ENCODE data around the gene HTR1D. TPM values are rescaled to one million over a fixed set of nuclear protein-coding genes. Genes with fewer than 3 reads are reported as not detected.

The HTR1D gene
- total RNA-seq, 1 donor from 2014 or later, result 2.1 TPM

GRCh38 chr1:23215291-23215690 lies 2.0 kb downstream of the HTR1D start:
- Mint-ChIP-seq H3K27me3 (ENCODE audit: low read depth) (no peaks in the 10 kb centered on the region), H3K9me3 (ENCODE audit: low read depth) (no peaks in the 10 kb centered on the region), H3K4me1 (ENCODE audit: low read depth) (peaks cover 19% of the 10 kb centered on the region)

GRCh38 chr1:23214640-23215039 lies 2.7 kb downstream of the HTR1D start:
- Mint-ChIP-seq H3K4me3 (ENCODE audit: unreplicated experiment) (no peak overlapping the region), H3K27ac (ENCODE audit: unreplicated experiment) (no peak overlapping the region), H3K9me3 (ENCODE audit: low read depth) (no peaks in the 10 kb centered on the region), H3K36me3 (ENCODE audit: low read depth) (no peaks in the 10 kb centered on the region), H3K4me1 (ENCODE audit: low read depth) (peaks cover 19% of the 10 kb centered on the region), H3K27me3 (ENCODE audit: low read depth) (no peaks in the 10 kb centered on the region)
- TF ChIP-seq CTCF (IDR thresholded peaks at IDR 0.05), result no peak
- no peak for DNase-seq (ENCODE audit: low spot score)

More at GRCh38 chr1:23215291-23215690, 2.0 kb downstream of the HTR1D start:
- Mint-ChIP-seq H3K4me3 (ENCODE audit: unreplicated experiment) (no peak overlapping the region), H3K36me3 (ENCODE audit: low read depth) (no peaks in the 10 kb centered on the region), H3K27ac (ENCODE audit: unreplicated experiment) (no peak overlapping the region)
- no peak for DNase-seq (ENCODE audit: low spot score)
- TF ChIP-seq CTCF (IDR thresholded peaks at IDR 0.05), result no peak

GRCh38 chr1:23211955-23212354 lies 5.3 kb downstream of the HTR1D start:
- Mint-ChIP-seq H3K9me3 (ENCODE audit: low read depth) (no peaks in the 10 kb centered on the region), H3K27me3 (ENCODE audit: low read depth) (no peaks in the 10 kb centered on the region)
- no peak for DNase-seq (ENCODE audit: low spot score)

GRCh38 chr1:23210963-23211362 lies 6.3 kb downstream of the HTR1D start:
- no peak for DNase-seq (ENCODE audit: low spot score)
- H3K9me3 Mint-ChIP-seq (ENCODE audit: low read depth), result no peaks in the 10 kb centered on the region
- no peak for TF ChIP-seq CTCF (IDR thresholded peaks at IDR 0.05)
- no peak overlapping the region for H3K4me3 Mint-ChIP-seq (ENCODE audit: unreplicated experiment)
- H3K36me3 Mint-ChIP-seq (ENCODE audit: low read depth), result no peaks in the 10 kb centered on the region
- no peak overlapping the region for H3K27ac Mint-ChIP-seq (ENCODE audit: unreplicated experiment)
- H3K27me3 Mint-ChIP-seq (ENCODE audit: low read depth), result no peaks in the 10 kb centered on the region
- H3K4me1 Mint-ChIP-seq (ENCODE audit: low read depth), result peaks cover 9% of the 10 kb centered on the region

More at GRCh38 chr1:23211955-23212354, 5.3 kb downstream of the HTR1D start:
- Mint-ChIP-seq H3K4me3 (ENCODE audit: unreplicated experiment) (no peak overlapping the region), H3K27ac (ENCODE audit: unreplicated experiment) (no peak overlapping the region), H3K36me3 (ENCODE audit: low read depth) (no peaks in the 10 kb centered on the region), H3K4me1 (ENCODE audit: low read depth) (peaks cover 15% of the 10 kb centered on the region)
- TF ChIP-seq CTCF (IDR thresholded peaks at IDR 0.05), result no peak

- TF ChIP-seq CTCF (IDR thresholded peaks at IDR 0.05), result peak; percentile 34
- Mint-ChIP-seq H3K4me1 (ENCODE audit: low read depth) (peaks cover 5% of the 10 kb centered on the region), H3K9me3 (ENCODE audit: low read depth) (no peaks in the 10 kb centered on the region), H3K4me3 (ENCODE audit: unreplicated experiment) (no peak overlapping the region), H3K27ac (ENCODE audit: unreplicated experiment) (no peak overlapping the region), H3K27me3 (ENCODE audit: low read depth) (no peaks in the 10 kb centered on the region), H3K36me3 (ENCODE audit: low read depth) (peaks cover 1% of the 10 kb centered on the region)
- DNase-seq (ENCODE audit: low spot score), result no peak
Observed at GRCh38 chr1:23210351-23210785, 6.9 kb downstream of the HTR1D start.
